ENCODE data around the gene PRRC2B.

PRRC2B gene

GRCh38 chr9:131461166-131461565 is 67.3 kb downstream of the PRRC2B start:
- TF ChIP-seq CTCF (IDR thresholded peaks at IDR 0.05; ENCODE audit: borderline replicate concordance, insufficient read depth, low read depth, low read length): no peak
- no peak overlapping the region for H3K4me3 ChIP-seq (ENCODE audit: low read depth, low read length)

- TF ChIP-seq CTCF (IDR thresholded peaks at IDR 0.05; ENCODE audit: borderline replicate concordance, insufficient read depth, low read depth, low read length): no peak
- no peak overlapping the region for H3K4me3 ChIP-seq (ENCODE audit: low read depth, low read length)
Observed at GRCh38 chr9:131464354-131465000, 70.6 kb downstream of the PRRC2B start.

- no peak for TF ChIP-seq CTCF (IDR thresholded peaks at IDR 0.05; ENCODE audit: borderline replicate concordance, insufficient read depth, low read depth, low read length)
- no peak overlapping the region for H3K4me3 ChIP-seq (ENCODE audit: low read depth, low read length)
Observed at GRCh38 chr9:131465401-131465800, 71.5 kb downstream of the PRRC2B start.

GRCh38 chr9:131467214-131467935 is 73.5 kb downstream of the PRRC2B start:
- H3K4me3 ChIP-seq (ENCODE audit: low read depth, low read length): no peak overlapping the region
- no peak for TF ChIP-seq CTCF (IDR thresholded peaks at IDR 0.05; ENCODE audit: borderline replicate concordance, insufficient read depth, low read depth, low read length)

GRCh38 chr9:131468031-131468430 is 74.1 kb downstream of the PRRC2B start:
- no peak for TF ChIP-seq CTCF (IDR thresholded peaks at IDR 0.05; ENCODE audit: borderline replicate concordance, insufficient read depth, low read depth, low read length)
- H3K4me3 ChIP-seq (ENCODE audit: low read depth, low read length): no peak overlapping the region

GRCh38 chr9:131469356-131469755 is 75.5 kb downstream of the PRRC2B start:
- no peak overlapping the region for H3K4me3 ChIP-seq (ENCODE audit: low read depth, low read length)
- no peak for TF ChIP-seq CTCF (IDR thresholded peaks at IDR 0.05; ENCODE audit: borderline replicate concordance, insufficient read depth, low read depth, low read length)

- TF ChIP-seq CTCF (IDR thresholded peaks at IDR 0.05; ENCODE audit: borderline replicate concordance, insufficient read depth, low read depth, low read length): no peak
- no peak overlapping the region for H3K4me3 ChIP-seq (ENCODE audit: low read depth, low read length)
Observed at GRCh38 chr9:131469951-131470350, 76.1 kb downstream of the PRRC2B start.

Measured in GM12875 (cell line).